ENCODE results near the gene CES5A. TPM values are rescaled to one million over a fixed set of nuclear protein-coding genes. Genes with fewer than 3 reads are reported as not detected.
"Not testable (repeated sequence)": the region's sequence is repeated elsewhere in the genome, so short reads cannot be mapped to it uniquely, and the experiment has no call there.

The CES5A gene
- polyA plus RNA-seq, 2 of the 4 experiments (the other 2 are of a cell fraction): not detected

DNA sequence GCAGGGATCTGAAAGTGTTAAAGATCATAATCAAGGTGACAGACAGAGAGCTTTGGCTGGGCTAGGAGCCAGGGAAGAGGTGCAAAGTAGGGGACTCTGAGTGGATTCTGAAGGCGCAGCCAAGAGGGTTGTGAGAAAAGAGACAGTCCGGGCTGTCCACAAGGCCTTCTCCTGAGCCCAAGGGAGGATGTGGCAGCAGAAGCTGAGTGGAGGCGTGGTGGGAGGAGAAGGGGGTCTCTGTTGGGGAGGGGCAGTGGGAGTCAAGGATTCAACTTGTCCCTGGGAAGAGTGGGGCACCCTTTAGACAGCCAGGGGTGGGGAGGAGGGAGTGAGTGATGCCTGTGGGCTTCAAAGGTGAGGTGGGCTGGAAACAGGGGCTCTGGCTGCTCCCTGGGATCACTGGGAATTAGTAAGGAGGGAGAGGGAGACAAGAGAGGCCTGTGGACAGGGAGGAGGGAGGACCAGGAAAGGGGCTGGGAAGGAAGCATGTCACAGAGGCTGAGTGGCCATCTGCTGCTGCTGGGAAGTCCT is 52.8 kb downstream of the CES5A start (continued):
- TF ChIP-seq ELK1 (IDR thresholded peaks at IDR 0.05; ENCODE audit: low read depth, low read length) (no peak), RFX5 (IDR thresholded peaks at IDR 0.05) (no peak)

GRCh38 chr16:55821210-55821609 is 54.0 kb downstream of the CES5A start:
- TF ChIP-seq NPAS2 (CRISPR knock-in tag; IDR thresholded peaks at IDR 0.05; ENCODE audit: borderline replicate concordance): no peak
- TF ChIP-seq ESRRA (IDR thresholded peaks at IDR 0.05; ENCODE audit: borderline replicate concordance, low read length): no peak
- TF ChIP-seq ZFP36 (IDR thresholded peaks at IDR 0.05; ENCODE audit: borderline replicate concordance, partially characterized antibody): no peak
- no peak for TF ChIP-seq ZNF302 (CRISPR knock-in tag; IDR thresholded peaks at IDR 0.05)
- TF ChIP-seq CBX2 (IDR thresholded peaks at IDR 0.05; ENCODE audit: borderline replicate concordance, low read depth): no peak
- no peak for TF ChIP-seq CHD2 (IDR thresholded peaks at IDR 0.05; ENCODE audit: low read length, partially characterized antibody)
- no peak for TF ChIP-seq BHLHE40 (IDR thresholded peaks at IDR 0.05; ENCODE audit: low read depth, low read length)
- TF ChIP-seq, protein P1, sequence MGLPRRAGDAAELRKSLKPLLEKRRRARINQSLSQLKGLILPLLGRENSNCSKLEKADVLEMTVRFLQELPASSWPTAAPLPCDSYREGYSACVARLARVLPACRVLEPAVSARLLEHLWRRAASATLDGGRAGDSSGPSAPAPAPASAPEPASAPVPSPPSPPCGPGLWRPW (IDR thresholded peaks at IDR 0.05): no peak
- TF ChIP-seq FOSL2 (IDR thresholded peaks at IDR 0.05): no peak
- TF ChIP-seq FOSL2 (CRISPR knock-in tag; IDR thresholded peaks at IDR 0.05): no peak
- ChIA-PET POLR2A (no interaction called here), CTCF (no interaction called here)
- no peak for DNase-seq (ENCODE audit: low read depth in 1 of 2, low spot score in 1 of 2)
- no peak for ATAC-seq
- no peak overlapping the region for H3K4me3 ChIP-seq
- H3K27ac ChIP-seq: no peak overlapping the region
- WGBS (ENCODE audit: missing lambda C conversion rate): 74% methylated on average over 3 of the region's 4 CpGs
- H3K4me2 ChIP-seq: no peak overlapping the region
- no peaks in the 10 kb centered on the region for H3K4me1 ChIP-seq
- no peak for FAIRE-seq
- H3K9me3 ChIP-seq: no peaks in the 10 kb centered on the region

- ChIA-PET CTCF (no interaction called here), POLR2A (no interaction called here)
- DNase-seq (ENCODE audit: low read depth in 1 of 2, low spot score in 1 of 2): no peak
- 88% methylated on average over 3 of the region's 3 CpGs for WGBS (ENCODE audit: missing lambda C conversion rate)
- FAIRE-seq: no peak
- no peak for ATAC-seq
- H3K27ac ChIP-seq: no peak overlapping the region
- H3K4me3 ChIP-seq: no peak overlapping the region
- H3K4me2 ChIP-seq: no peak overlapping the region
- no peaks in the 10 kb centered on the region for H3K9me3 ChIP-seq
- TF ChIP-seq CBX8 (IDR thresholded peaks at IDR 0.05): no peak
- no peaks in the 10 kb centered on the region for H3K4me1 ChIP-seq
Observed at GRCh38 chr16:55820615-55821014, 54.6 kb downstream of the CES5A start.

DNA sequence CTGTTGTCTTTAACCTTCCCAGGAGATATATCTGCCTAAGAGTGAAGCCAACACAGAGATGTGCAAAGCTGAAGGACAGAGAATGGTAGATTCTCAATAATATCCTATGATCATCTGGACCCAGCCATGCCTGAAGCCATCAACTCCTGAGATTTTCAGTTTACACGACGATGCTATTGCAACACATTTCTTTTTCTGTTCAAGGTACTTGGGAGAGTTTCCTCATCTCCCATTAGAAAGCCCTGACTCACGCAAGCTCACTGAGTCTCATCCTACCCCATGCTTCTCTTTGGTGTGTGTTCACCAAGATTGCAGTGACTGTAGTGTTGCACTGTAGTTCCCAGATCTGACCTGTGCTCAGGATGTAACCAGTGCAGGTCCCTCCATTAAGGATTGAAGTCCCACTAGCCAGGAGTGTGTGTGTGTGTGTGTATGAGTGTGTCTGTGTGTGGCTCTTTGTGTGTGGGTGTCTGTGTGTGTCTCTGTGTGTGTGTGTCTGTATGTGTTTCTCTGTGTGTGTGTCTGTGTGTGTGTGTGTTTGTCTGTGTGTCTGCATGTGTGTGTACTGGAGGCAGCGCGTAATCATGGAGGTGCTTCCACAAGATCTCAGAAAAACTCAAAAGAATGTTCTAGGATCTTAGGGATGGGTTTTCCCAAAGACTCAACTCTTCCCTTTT is 57.8 kb downstream of the CES5A start:
- no peak overlapping the region for H3K4me2 ChIP-seq
- ATAC-seq: no peak
- ChIA-PET CTCF (no interaction called here), POLR2A (no interaction called here)
- no peak overlapping the region for H3K27ac ChIP-seq
- TF ChIP-seq, protein P2, sequence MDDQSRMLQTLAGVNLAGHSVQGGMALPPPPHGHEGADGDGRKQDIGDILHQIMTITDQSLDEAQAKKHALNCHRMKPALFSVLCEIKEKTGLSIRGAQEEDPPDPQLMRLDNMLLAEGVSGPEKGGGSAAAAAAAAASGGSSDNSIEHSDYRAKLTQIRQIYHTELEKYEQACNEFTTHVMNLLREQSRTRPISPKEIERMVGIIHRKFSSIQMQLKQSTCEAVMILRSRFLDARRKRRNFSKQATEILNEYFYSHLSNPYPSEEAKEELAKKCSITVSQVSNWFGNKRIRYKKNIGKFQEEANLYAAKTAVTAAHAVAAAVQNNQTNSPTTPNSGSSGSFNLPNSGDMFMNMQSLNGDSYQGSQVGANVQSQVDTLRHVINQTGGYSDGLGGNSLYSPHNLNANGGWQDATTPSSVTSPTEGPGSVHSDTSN (IDR thresholded peaks at IDR 0.05): no peak
- no peak for TF ChIP-seq HOXA7 (CRISPR knock-in tag; IDR thresholded peaks at IDR 0.05)
- no peak for FAIRE-seq
- 74% methylated on average over 5 of the region's 5 CpGs for WGBS (ENCODE audit: missing lambda C conversion rate)
- DNase-seq (ENCODE audit: low read depth in 1 of 2, low spot score in 1 of 2): no peak
- no peak overlapping the region for H3K4me3 ChIP-seq
- no peaks in the 10 kb centered on the region for H3K4me1 ChIP-seq
- no peaks in the 10 kb centered on the region for H3K9me3 ChIP-seq

DNA sequence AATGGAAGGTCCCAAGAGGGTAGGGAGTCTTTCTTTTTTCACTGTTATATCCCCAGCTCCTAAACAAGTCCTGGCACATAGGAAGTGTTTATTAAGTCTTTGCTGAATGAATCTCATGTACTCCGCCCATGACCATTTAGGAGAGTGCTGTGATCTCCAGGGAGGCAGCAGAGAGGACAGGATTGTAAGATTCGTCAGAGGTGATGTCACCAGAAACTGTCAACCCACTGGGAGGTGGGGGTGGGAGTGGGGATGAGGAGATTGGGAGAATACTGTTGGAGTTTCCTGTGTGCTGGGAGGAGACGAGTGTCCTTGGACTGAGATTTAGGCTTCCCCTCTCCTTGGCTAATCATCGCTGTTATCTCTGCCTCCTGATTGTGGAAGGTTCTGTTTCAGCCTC is 59.0 kb downstream of the CES5A start:
- H3K4me2 ChIP-seq; H3K27ac ChIP-seq; H3K9me3 ChIP-seq; FAIRE-seq; DNase-seq (ENCODE audit: low read depth in 1 of 2, low spot score in 1 of 2); CTCF ChIA-PET; H3K4me3 ChIP-seq; ATAC-seq; POLR2A ChIA-PET; H3K4me1 ChIP-seq: not testable (repeated sequence)
- WGBS (ENCODE audit: missing lambda C conversion rate): 89% methylated on average over 2 of the region's 4 CpGs
